Fibroblast of villous mesenchyme (primary cell): ENCODE data around the gene PDRG1. TPM values are rescaled to one million over a fixed set of nuclear protein-coding genes. Genes with fewer than 3 reads are reported as not detected.
A peak's percentile ranks its signal among the peaks of the same experiment; 100 is the strongest.

Experiments used
- DNase-seq: peaks from one replicate; pipeline ENCODE4 v3.0.0-alpha.2; 2010; ENCODE audit warnings: low read depth
- H3K4me3 ChIP-seq: 2 replicates; pipeline ENCODE4 v1.5.1; 2011; ENCODE audit warnings: low read depth, mild to moderate bottlenecking, low read length
- total RNA-seq: library from RNA; depleted of rRNA; stranded (reverse); fragments of >200 nt; gene quantifications from 2 replicates; pipeline ENCODE4 v1.2.3, GENCODE V29; 2012
- TF ChIP-seq, protein P1 (sequence below): IDR thresholded peaks from 2 replicates; pipeline ENCODE4 v1.5.1; 2012; ENCODE audit warnings: low read depth, mild to moderate bottlenecking, low read length; ENCODE audit not compliant: insufficient read depth

The PDRG1 gene
- 2.6 and 3.5 TPM in 2 replicates for total RNA-seq

DNA sequence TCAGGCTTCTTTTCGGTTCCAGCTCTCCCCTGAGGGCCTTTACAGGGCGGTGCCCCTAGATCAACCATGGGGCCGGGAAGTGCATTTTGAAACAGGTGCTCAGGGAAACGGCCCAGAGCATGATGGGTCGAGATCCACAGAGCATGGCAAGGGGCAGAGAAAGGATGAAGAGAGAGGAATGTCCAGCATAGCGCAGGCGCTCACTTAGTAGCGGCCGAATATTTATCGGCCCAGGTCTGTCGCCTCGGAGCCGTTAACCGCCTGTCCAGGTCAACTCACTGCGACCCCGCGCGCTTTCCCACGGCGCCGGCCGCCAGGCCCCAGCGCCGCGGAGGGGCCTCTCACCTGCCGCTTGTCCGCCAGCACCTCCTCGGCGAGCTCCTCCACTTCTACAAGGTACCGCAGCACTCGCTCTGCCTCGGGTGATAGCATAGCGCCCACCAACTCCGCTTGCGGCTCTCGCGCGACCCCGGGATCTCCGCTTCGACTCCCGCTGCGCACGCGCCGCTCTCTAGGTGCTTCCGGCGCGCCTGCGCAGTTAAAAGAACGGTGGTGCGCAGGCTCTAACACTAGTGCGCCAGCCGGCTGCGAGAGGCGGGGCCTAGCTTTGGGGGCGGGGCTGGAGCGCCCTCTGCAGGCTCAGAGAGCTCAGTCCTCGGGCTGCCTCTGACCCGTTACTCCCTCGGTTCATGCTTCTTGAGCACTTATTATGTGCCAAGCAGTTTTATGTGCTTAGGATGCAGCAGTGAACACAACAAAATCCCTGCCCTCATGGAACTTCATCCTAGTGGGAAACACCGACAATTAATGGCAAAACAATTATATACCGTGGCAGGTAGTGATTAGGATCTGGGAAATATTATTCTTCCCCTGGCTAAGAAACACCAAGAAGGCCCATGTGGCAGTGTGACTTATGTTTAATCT is at the start of gene PDRG1:
PDRG1 (minus strand) TSS at position 517 of the 924 bp plus-strand sequence; CDS start at position 432, 85 bp downstream.
- peak; percentile 96 for DNase-seq
- H3K4me3 ChIP-seq: peak within 1 kb of the TSS; percentile 96
- TF ChIP-seq, protein P1, sequence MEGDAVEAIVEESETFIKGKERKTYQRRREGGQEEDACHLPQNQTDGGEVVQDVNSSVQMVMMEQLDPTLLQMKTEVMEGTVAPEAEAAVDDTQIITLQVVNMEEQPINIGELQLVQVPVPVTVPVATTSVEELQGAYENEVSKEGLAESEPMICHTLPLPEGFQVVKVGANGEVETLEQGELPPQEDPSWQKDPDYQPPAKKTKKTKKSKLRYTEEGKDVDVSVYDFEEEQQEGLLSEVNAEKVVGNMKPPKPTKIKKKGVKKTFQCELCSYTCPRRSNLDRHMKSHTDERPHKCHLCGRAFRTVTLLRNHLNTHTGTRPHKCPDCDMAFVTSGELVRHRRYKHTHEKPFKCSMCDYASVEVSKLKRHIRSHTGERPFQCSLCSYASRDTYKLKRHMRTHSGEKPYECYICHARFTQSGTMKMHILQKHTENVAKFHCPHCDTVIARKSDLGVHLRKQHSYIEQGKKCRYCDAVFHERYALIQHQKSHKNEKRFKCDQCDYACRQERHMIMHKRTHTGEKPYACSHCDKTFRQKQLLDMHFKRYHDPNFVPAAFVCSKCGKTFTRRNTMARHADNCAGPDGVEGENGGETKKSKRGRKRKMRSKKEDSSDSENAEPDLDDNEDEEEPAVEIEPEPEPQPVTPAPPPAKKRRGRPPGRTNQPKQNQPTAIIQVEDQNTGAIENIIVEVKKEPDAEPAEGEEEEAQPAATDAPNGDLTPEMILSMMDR: peak; percentile 89

DNA sequence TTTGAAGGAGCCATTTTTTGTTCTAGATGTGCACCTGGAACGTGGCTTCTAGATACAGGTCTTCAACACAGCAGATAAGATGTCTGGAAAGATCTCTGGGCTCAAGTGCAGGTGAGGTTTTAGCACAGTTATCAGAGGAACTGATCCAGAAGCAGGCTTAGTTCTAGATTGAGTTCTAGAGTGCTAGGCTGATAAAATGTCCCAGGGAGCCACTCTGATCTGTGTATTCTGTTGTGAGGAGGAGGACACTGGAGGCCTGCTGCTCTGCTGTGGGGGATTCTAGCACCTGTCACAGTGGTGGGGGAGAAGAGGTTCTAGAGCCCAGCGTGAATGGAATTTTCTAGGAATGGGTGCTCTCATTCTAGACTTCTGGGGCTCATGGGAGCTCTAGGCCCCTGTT is 46.4 kb upstream of the PDRG1 start:
- DNase-seq: no peak
- TF ChIP-seq, protein P1: no peak

DNA sequence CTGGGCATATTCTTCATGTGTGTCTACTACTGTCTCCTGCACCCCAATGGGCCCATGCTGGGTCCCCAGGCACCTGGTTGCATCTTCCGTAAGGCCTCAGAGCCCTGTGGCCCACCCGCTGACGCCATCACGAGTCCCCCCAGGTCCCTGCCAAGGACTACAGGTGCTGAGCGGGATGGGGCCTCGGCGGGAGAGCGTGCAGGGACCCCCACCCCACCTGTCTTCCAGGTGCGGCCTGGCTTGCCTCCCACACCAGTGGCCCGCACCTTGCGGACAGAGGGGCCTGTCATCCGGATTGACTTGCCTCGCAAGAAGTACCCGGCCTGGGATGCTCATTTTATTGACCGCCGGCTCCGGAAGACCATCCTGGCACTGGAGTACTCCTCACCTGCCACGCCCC is 45.1 kb upstream of the PDRG1 start:
- no peak overlapping the region for H3K4me3 ChIP-seq
- TF ChIP-seq, protein P1: no peak
- DNase-seq: no peak

More for the DNA sequence above, 46.4 kb upstream of the PDRG1 start:
- H3K4me3 ChIP-seq: no peak overlapping the region

DNA sequence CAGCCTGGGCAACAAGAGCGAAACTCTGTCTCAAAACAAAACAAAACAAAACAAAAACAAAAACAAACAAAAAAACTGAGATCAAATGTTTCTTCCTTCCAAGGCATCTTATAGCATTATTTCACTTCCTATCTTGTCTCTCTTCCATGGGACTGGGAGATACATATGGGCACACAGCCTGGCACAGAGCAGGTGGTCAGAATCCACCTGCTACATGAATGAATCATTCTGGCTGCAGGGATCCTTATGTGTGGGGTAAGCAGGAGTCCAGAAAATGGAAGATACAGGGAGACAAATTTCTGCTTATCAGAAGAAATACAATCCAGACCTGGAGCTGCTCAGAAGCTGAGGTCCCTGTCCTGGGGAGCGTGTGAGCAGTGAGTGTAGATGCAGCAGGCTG is 40.2 kb upstream of the PDRG1 start:
- no peak for DNase-seq
- H3K4me3 ChIP-seq: no peak overlapping the region
- TF ChIP-seq, protein P1: no peak

DNA sequence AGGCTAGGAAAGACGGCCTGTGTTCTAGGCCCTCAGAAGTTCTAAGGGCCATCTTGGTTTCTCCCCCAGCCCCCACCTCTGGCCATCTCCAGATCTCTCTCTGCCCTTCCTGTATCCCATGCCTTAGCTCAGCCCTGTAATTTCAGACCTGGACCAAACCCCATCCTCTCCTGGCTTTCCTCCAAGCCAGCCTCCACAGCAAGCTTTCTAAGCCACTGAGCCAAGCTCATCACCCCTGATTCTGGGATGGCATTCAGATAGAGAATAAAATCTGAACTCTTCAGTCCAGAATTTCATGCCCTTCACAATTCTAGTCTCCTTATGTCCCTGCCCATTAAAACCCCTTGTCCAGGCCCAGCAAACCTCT is 39.5 kb upstream of the PDRG1 start:
- no peak overlapping the region for H3K4me3 ChIP-seq
- TF ChIP-seq, protein P1: no peak
- DNase-seq: no peak

DNA sequence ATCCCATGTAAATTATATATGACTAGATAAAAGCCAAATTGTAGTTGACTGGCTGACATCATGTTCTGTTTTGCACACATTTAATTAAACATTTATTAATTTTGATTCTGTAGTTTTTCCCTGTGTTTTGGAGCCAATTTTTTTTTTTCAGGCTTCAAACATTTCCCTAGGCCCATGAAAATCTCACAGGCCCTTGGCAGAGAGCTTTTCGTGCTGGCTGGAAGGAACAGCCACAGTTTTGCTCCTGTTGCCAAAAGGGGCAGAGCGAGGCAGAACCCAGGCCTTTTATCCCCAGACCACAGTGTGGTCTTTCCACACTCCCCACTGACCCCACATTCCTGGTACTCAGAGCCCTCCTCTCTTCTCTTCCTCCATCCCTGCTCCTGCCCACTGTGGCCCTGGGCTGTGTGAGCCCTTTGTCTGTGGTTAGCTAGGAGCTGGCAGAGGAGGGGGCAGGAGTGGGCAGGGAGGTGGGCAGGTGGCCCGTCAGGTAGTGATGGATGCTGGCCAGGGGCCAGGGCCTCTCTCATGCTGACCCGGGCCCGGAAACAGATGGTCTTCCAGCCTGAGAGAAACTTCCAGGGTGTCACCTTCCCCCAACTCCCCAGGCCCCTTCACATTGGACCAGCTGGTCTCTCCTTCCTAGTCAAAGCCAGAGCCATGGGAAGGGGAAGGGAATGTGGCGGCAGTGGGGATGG is 38.9 kb upstream of the PDRG1 start:
- no peak for DNase-seq
- TF ChIP-seq, protein P1: no peak
- no peak overlapping the region for H3K4me3 ChIP-seq
